ENCODE results near the gene CENPH.

- TF ChIP-seq, protein P1, sequence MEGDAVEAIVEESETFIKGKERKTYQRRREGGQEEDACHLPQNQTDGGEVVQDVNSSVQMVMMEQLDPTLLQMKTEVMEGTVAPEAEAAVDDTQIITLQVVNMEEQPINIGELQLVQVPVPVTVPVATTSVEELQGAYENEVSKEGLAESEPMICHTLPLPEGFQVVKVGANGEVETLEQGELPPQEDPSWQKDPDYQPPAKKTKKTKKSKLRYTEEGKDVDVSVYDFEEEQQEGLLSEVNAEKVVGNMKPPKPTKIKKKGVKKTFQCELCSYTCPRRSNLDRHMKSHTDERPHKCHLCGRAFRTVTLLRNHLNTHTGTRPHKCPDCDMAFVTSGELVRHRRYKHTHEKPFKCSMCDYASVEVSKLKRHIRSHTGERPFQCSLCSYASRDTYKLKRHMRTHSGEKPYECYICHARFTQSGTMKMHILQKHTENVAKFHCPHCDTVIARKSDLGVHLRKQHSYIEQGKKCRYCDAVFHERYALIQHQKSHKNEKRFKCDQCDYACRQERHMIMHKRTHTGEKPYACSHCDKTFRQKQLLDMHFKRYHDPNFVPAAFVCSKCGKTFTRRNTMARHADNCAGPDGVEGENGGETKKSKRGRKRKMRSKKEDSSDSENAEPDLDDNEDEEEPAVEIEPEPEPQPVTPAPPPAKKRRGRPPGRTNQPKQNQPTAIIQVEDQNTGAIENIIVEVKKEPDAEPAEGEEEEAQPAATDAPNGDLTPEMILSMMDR (conservative IDR thresholded peaks at IDR 0.05) = no peak
- no peak for TF ChIP-seq ZFX (IDR thresholded peaks at IDR 0.05)
Observed at GRCh38 chr5:69187342-69187741, 2.0 kb upstream of the CENPH start.
